ENCODE data around the gene DENND4C. TPM values are rescaled to one million over a fixed set of nuclear protein-coding genes. Genes with fewer than 3 reads are reported as not detected.
"Not testable (repeated sequence)": the region's sequence is repeated elsewhere in the genome, so short reads cannot be mapped to it uniquely, and the experiment has no call there.

Gene DENND4C
- total and polyA plus RNA-seq, 8 donors: 44.8 to 59.3 (median 53.6) TPM

DNA sequence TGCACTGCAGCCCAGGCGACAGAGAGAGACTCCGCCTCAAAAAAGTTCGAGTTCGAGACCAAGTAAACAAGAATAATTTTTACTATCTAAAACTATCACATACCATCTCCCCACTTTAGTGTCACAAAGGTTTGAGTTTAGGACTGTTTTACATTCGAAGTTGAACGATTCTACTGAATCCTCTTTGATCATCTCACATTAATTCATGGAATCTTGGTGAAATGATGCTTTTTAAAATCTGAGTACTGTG, 150.3 kb downstream of the DENND4C start:
- Histone ChIP-seq H3K4me1 (peaks cover 18 to 30% of the 10 kb centered on the region in 2 donors), H3K9me3 (no peaks in the 10 kb centered on the region), H3K27ac (peak overlapping the region; percentile 89 to 95), H3K27me3 (no peaks in the 10 kb centered on the region), H3K36me3 (peaks cover 5 to 34% of the 10 kb centered on the region in 2 donors), H3K4me3 (peak overlapping the region; percentile 64 to 73)
- no peak for DNase-seq
- ATAC-seq: no peak
- TF ChIP-seq CTCF (IDR thresholded peaks at IDR 0.05): no peak
- intact Hi-C loops (cut with DNase I): no loop called here

- Histone ChIP-seq H3K36me3 (peaks cover 0 to 25% of the 10 kb centered on the region in 2 donors), H3K9me3 (no peaks in the 10 kb centered on the region), H3K4me3 (no peak overlapping the region), H3K27me3 (no peaks in the 10 kb centered on the region), H3K27ac (no peak overlapping the region), H3K4me1 (peaks cover 18 to 29% of the 10 kb centered on the region in 2 donors)
- intact Hi-C loops (cut with DNase I): no loop called here
- TF ChIP-seq CTCF (IDR thresholded peaks at IDR 0.05): no peak
- DNase-seq (no peak), ATAC-seq (no peak)
Observed at GRCh38 chr9:19381656-19382055, 151.2 kb downstream of the DENND4C start.

DNA sequence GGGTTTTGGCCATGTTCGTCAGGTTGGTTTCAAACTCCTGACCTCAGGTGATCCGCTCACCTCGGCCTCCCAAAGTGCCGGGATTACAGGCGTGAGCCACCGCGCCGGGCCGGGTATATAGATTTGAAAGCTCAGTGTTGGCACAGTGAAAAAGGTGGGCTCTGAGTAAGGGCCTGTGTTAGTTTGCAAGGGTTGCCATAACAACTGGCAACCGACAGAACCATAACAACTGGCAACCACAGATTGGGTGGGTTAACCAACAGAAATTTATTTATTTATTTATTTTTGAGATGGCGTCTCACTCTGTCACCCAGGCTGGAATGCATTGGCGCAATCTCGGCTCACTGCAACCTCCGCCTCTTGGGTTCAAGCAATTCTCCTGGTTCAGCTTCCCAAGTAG, 154.7 kb downstream of the DENND4C start:
- ATAC-seq; H3K27ac ChIP-seq; intact Hi-C loops (cut with DNase I); H3K9me3 ChIP-seq; H3K4me1 ChIP-seq; H3K4me3 ChIP-seq; H3K36me3 ChIP-seq; H3K27me3 ChIP-seq: not testable (repeated sequence)
- peak in 1 of 4 donors; percentile 41 for DNase-seq

DNA sequence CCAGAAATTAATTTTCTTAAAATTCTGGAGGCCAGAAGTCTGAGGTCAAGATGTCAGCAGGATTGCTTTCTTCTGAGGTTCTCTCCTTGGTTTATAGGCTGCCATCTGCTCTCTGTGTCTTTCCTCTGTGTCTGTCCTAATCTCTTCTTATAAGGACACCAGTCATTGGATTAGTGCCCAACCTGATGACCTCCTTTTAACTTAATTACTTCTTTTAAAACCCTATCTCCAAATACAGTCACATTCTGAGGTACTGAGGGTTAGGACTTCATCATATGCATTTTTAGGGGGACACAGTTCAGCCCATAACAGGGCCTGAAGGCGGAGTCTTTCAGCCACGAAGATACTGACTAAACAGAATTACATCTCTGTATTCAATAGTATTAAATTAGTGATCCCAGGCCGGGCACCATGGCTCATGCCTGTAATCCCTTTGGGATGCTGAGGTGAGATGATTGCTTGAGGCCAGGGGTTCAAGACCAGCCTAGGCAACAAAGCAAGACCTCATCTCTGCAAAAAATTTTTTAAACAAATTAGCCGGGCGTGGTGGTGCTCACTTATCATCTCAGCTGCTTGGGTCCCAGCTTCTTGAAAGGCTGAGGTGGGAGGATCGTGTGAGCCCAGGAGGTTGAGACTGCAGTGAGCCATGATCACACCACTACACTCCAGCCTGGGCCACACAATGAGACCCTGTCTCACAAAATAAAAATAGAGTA, 155.5 kb downstream of the DENND4C start:
- no peak overlapping the region for H3K27ac ChIP-seq
- no peaks in the 10 kb centered on the region for H3K9me3 ChIP-seq
- intact Hi-C loops (cut with DNase I): no loop called here
- H3K27me3 ChIP-seq: no peaks in the 10 kb centered on the region
- no peaks in the 10 kb centered on the region for H3K4me1 ChIP-seq
- H3K36me3 ChIP-seq: no peaks in the 10 kb centered on the region
- H3K4me3 ChIP-seq: no peak overlapping the region
- no peak for DNase-seq
- no peak for TF ChIP-seq CTCF (IDR thresholded peaks at IDR 0.05)
- no peak for ATAC-seq

DNA sequence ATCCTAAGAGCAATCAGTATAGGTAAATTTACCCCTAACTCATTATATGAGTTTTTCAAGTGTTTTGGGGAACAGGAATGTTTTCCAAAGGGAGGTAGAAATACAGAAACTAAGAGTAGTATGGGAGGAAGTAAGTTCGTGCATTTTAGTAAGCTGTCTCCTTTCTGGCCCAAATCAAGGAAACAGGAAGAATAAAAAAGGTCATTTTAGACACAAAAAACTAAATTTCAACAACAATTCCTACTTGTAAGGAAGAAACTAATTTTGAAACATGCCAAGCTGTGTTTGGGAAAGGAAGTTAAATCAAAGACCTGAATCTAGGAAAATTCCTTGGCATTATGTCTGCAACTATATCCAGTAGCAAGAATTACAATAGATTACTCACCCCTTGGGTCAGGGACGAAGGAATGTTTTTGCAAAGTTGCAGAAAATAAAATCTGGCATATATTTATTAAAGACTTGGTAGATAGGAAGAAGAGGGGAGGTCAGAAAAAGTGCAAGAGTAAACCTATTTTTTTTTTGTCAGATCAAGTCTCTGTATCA, 156.1 kb downstream of the DENND4C start:
- no peaks in the 10 kb centered on the region for H3K4me1 ChIP-seq
- H3K27me3 ChIP-seq: no peaks in the 10 kb centered on the region
- H3K9me3 ChIP-seq: no peaks in the 10 kb centered on the region
- H3K36me3 ChIP-seq: no peaks in the 10 kb centered on the region
- TF ChIP-seq CTCF (IDR thresholded peaks at IDR 0.05): no peak
- no peak for ATAC-seq
- DNase-seq: no peak
- intact Hi-C loops (cut with DNase I): no loop called here
- no peak overlapping the region for H3K4me3 ChIP-seq
- no peak overlapping the region for H3K27ac ChIP-seq

- Histone ChIP-seq H3K9me3 (no peaks in the 10 kb centered on the region), H3K4me3 (no peak overlapping the region), H3K27me3 (no peaks in the 10 kb centered on the region), H3K27ac (no peak overlapping the region), H3K36me3 (no peaks in the 10 kb centered on the region), H3K4me1 (no peaks in the 10 kb centered on the region)
- DNase-seq (no peak), ATAC-seq (no peak)
- no peak for TF ChIP-seq CTCF (IDR thresholded peaks at IDR 0.05)
- intact Hi-C loops (cut with DNase I): no loop called here
Observed at GRCh38 chr9:19387317-19387716, 156.8 kb downstream of the DENND4C start.

GRCh38 chr9:19389539-19389938, 159.0 kb downstream of the DENND4C start:
- intact Hi-C loops (cut with DNase I); H3K36me3 ChIP-seq; H3K4me3 ChIP-seq; DNase-seq; H3K27me3 ChIP-seq; H3K9me3 ChIP-seq; H3K4me1 ChIP-seq; ATAC-seq; H3K27ac ChIP-seq: not testable (repeated sequence)
